Kidney glomerular epithelial cell (primary cell): ENCODE data around the gene MACROH2A2.
A peak's percentile ranks its signal among the peaks of the same experiment; 100 is the strongest.
"Not testable (repeated sequence)": the region's sequence is repeated elsewhere in the genome, so short reads cannot be mapped to it uniquely, and the experiment has no call there.

Experiments used
- DNase-seq: peaks from one replicate; lab custom pipeline; 2025; lab: John Stamatoyannopoulos, UW

MACROH2A2 gene

GRCh38 chr10:70101068-70101562, 48.5 kb downstream of the MACROH2A2 start:
- not testable (repeated sequence) for DNase-seq

GRCh38 chr10:70101668-70102067, 49.0 kb downstream of the MACROH2A2 start:
- no peak for DNase-seq

GRCh38 chr10:70106958-70107791, 54.5 kb downstream of the MACROH2A2 start:
- DNase-seq = no peak

- no peak for DNase-seq
Observed at GRCh38 chr10:70109064-70109729, 56.6 kb downstream of the MACROH2A2 start.

GRCh38 chr10:70111496-70111895, 58.9 kb downstream of the MACROH2A2 start:
- no peak for DNase-seq

GRCh38 chr10:70112071-70112470, 59.4 kb downstream of the MACROH2A2 start:
- DNase-seq = no peak

GRCh38 chr10:70114902-70115301, 62.3 kb downstream of the MACROH2A2 start:
- DNase-seq = no peak

GRCh38 chr10:70115948-70116682, 63.5 kb downstream of the MACROH2A2 start:
- peak; percentile 27 for DNase-seq

GRCh38 chr10:70117646-70118045, 65.0 kb downstream of the MACROH2A2 start:
- no peak for DNase-seq

- DNase-seq = no peak
Observed at GRCh38 chr10:70118196-70118595, 65.5 kb downstream of the MACROH2A2 start.

- no peak for DNase-seq
Observed at GRCh38 chr10:70119197-70119596, 66.6 kb downstream of the MACROH2A2 start.

GRCh38 chr10:70119623-70120022, 67.0 kb downstream of the MACROH2A2 start:
- DNase-seq = no peak

- DNase-seq = no peak
Observed at GRCh38 chr10:70120417-70120816, 67.8 kb downstream of the MACROH2A2 start.

- no peak for DNase-seq
Observed at GRCh38 chr10:70121281-70121949, 68.8 kb downstream of the MACROH2A2 start.

- no peak for DNase-seq
Observed at GRCh38 chr10:70122742-70123141, 70.1 kb downstream of the MACROH2A2 start.

- not testable (repeated sequence) for DNase-seq
Observed at GRCh38 chr10:70123166-70123565, 70.5 kb downstream of the MACROH2A2 start.

- DNase-seq = no peak
Observed at GRCh38 chr10:70123817-70124216, 71.2 kb downstream of the MACROH2A2 start.

GRCh38 chr10:70124415-70124814, 71.8 kb downstream of the MACROH2A2 start:
- no peak for DNase-seq

- no peak for DNase-seq
Observed at GRCh38 chr10:70124918-70125317, 72.3 kb downstream of the MACROH2A2 start.

- DNase-seq = no peak
Observed at GRCh38 chr10:70125918-70126552, 73.4 kb downstream of the MACROH2A2 start.

GRCh38 chr10:70126700-70127395, 74.2 kb downstream of the MACROH2A2 start:
- no peak for DNase-seq
